Measurements from ENCODE around the gene RCN1.

- TF ChIP-seq CTCF (conservative IDR thresholded peaks at IDR 0.05 in 1 of 2, IDR thresholded peaks at IDR 0.05 in 1 of 2; ENCODE audit: extremely low read depth in 1 of 2, insufficient read depth in 1 of 2, low read depth in 1 of 2, low read length in 2 of 2) (no peak), EZH2 (IDR thresholded peaks at IDR 0.05; ENCODE audit: borderline replicate concordance, low read length) (no peak)
Measured at GRCh38 chr11:32139896-32140520, 49.1 kb downstream of the RCN1 start.
